SJCRH30 (cell line): Measurements from ENCODE around the gene C16orf74. TPM values are rescaled to one million over a fixed set of nuclear protein-coding genes. Genes with fewer than 3 reads are reported as not detected.
A peak's percentile ranks its signal among the peaks of the same experiment; 100 is the strongest.

Experiments
- DNase-seq, 2 experiments: peaks; one replicate each; pipeline ENCODE4 v3.0.0-alpha.2; 2015 to 2020
- H3K27ac ChIP-seq: fragments of 250-450 bp; sonication (Bioruptor Pico); 2 replicates; pipeline ENCODE4 v1.5.1; 2020; ENCODE audit warnings: mild to moderate bottlenecking, moderate library complexity
- H3K27me3 ChIP-seq: fragments of 250-450 bp; sonication (Bioruptor Pico); 2 replicates; pipeline ENCODE4 v1.5.1; 2020; ENCODE audit warnings: mild to moderate bottlenecking, moderate library complexity
- H3K36me3 ChIP-seq: fragments of 250-450 bp; sonication (Bioruptor Pico); 2 replicates; pipeline ENCODE4 v1.5.1; 2020; ENCODE audit warnings: mild to moderate bottlenecking, moderate library complexity
- H3K4me1 ChIP-seq: fragments of 250-450 bp; sonication (Bioruptor Pico); 2 replicates; pipeline ENCODE4 v1.5.1; 2020; ENCODE audit warnings: mild to moderate bottlenecking, moderate library complexity
- H3K4me3 ChIP-seq: fragments of 250-450 bp; sonication (Bioruptor Pico); 2 replicates; pipeline ENCODE4 v1.5.1; 2020; ENCODE audit warnings: mild to moderate bottlenecking, moderate library complexity
- H3K9me3 ChIP-seq: fragments of 250-450 bp; sonication (Bioruptor Pico); replicated peaks from 2 replicates; pipeline ENCODE4 v1.5.1; 2020; ENCODE audit warnings: mild to moderate bottlenecking, moderate library complexity
- total RNA-seq: library from RNA; depleted of rRNA; stranded (reverse); fragments of >200 nt; shearing (Covaris generic); gene quantifications from 2 replicates; pipeline ENCODE4 v1.2.3, GENCODE V29; 2014

C16orf74 gene
- total RNA-seq, 1 experiment from 2014 or later, result 1.1 TPM

- no peak overlapping the region for H3K4me3 ChIP-seq
- H3K9me3 ChIP-seq, result no peaks in the 10 kb centered on the region
Measured at GRCh38 chr16:85728879-85729278, 22.0 kb downstream of the C16orf74 start.

GRCh38 chr16:85724936-85725335 lies 26.0 kb downstream of the C16orf74 start:
- Histone ChIP-seq H3K4me1 (peaks cover 10% of the 10 kb centered on the region; the same call in 1 of the 2 replicates), H3K36me3 (no peaks in the 10 kb centered on the region), H3K27me3 (no peaks in the 10 kb centered on the region), H3K4me3 (no peak overlapping the region), H3K9me3 (no peaks in the 10 kb centered on the region), H3K27ac (no peak overlapping the region)
- no peak for DNase-seq

More at GRCh38 chr16:85728879-85729278, 22.0 kb downstream of the C16orf74 start:
- no peaks in the 10 kb centered on the region for H3K36me3 ChIP-seq
- no peaks in the 10 kb centered on the region for H3K27me3 ChIP-seq
- H3K27ac ChIP-seq, result 0 out of 2 replicates have a peak overlapping the region, but pooled peaks have one; percentile 20
- peaks cover 16% of the 10 kb centered on the region for H3K4me1 ChIP-seq
- DNase-seq, result no peak

GRCh38 chr16:85724126-85724879 lies 26.6 kb downstream of the C16orf74 start:
- no peaks in the 10 kb centered on the region for H3K27me3 ChIP-seq
- no peak overlapping the region for H3K4me3 ChIP-seq
- H3K27ac ChIP-seq, result no peak overlapping the region
- no peak for DNase-seq
- peaks cover 3% of the 10 kb centered on the region; the same call in 1 of the 2 replicates for H3K4me1 ChIP-seq
- no peaks in the 10 kb centered on the region for H3K36me3 ChIP-seq
- no peaks in the 10 kb centered on the region for H3K9me3 ChIP-seq

GRCh38 chr16:85722128-85722893 lies 28.6 kb downstream of the C16orf74 start:
- no peaks in the 10 kb centered on the region for H3K27me3 ChIP-seq
- peaks cover 8% of the 10 kb centered on the region for H3K4me1 ChIP-seq
- H3K4me3 ChIP-seq, result no peak overlapping the region
- no peaks in the 10 kb centered on the region for H3K9me3 ChIP-seq
- no peaks in the 10 kb centered on the region for H3K36me3 ChIP-seq
- H3K27ac ChIP-seq, result no peak overlapping the region
- DNase-seq, result no peak

- Histone ChIP-seq H3K36me3 (no peaks in the 10 kb centered on the region), H3K9me3 (no peaks in the 10 kb centered on the region), H3K4me3 (no peak overlapping the region), H3K4me1 (peaks cover 26% of the 10 kb centered on the region), H3K27ac (no peak overlapping the region), H3K27me3 (no peaks in the 10 kb centered on the region)
- DNase-seq, result no peak
Measured at GRCh38 chr16:85720302-85720637, 30.6 kb downstream of the C16orf74 start.

- Histone ChIP-seq H3K36me3 (no peaks in the 10 kb centered on the region), H3K4me1 (peaks cover 23% of the 10 kb centered on the region), H3K4me3 (no peak overlapping the region), H3K9me3 (no peaks in the 10 kb centered on the region), H3K27ac (no peak overlapping the region), H3K27me3 (no peaks in the 10 kb centered on the region)
- DNase-seq, result no peak
Measured at GRCh38 chr16:85719605-85720301, 31.1 kb downstream of the C16orf74 start.

- no peak overlapping the region for H3K4me3 ChIP-seq
- no peaks in the 10 kb centered on the region for H3K9me3 ChIP-seq
- H3K36me3 ChIP-seq, result no peaks in the 10 kb centered on the region
- H3K4me1 ChIP-seq, result peaks cover 26% of the 10 kb centered on the region
- no peaks in the 10 kb centered on the region for H3K27me3 ChIP-seq
- no peak overlapping the region for H3K27ac ChIP-seq
- no peak for DNase-seq
Measured at GRCh38 chr16:85718682-85719081, 32.2 kb downstream of the C16orf74 start.

- H3K9me3 ChIP-seq, result no peaks in the 10 kb centered on the region
- H3K4me3 ChIP-seq, result no peak overlapping the region
- no peak overlapping the region for H3K27ac ChIP-seq
- H3K27me3 ChIP-seq, result no peaks in the 10 kb centered on the region
- DNase-seq, result no peak
- H3K4me1 ChIP-seq, result peaks cover 26% of the 10 kb centered on the region
- no peaks in the 10 kb centered on the region for H3K36me3 ChIP-seq
Measured at GRCh38 chr16:85718153-85718477, 32.8 kb downstream of the C16orf74 start.

- peak; percentile 63 to 79 for DNase-seq
- Histone ChIP-seq H3K4me3 (no peak overlapping the region), H3K9me3 (no peaks in the 10 kb centered on the region), H3K27ac (peak overlapping the region; percentile 18; the same call in 1 of the 2 replicates), H3K36me3 (no peaks in the 10 kb centered on the region), H3K27me3 (no peaks in the 10 kb centered on the region), H3K4me1 (peaks cover 26% of the 10 kb centered on the region)
Measured at GRCh38 chr16:85717393-85718152, 33.3 kb downstream of the C16orf74 start.

- Histone ChIP-seq H3K27me3 (no peaks in the 10 kb centered on the region), H3K4me1 (peaks cover 26% of the 10 kb centered on the region), H3K27ac (peak overlapping the region; percentile 63), H3K4me3 (no peak overlapping the region; the same call in 1 of the 2 replicates), H3K36me3 (no peaks in the 10 kb centered on the region), H3K9me3 (no peaks in the 10 kb centered on the region)
- peak; percentile 54 to 70 for DNase-seq
Measured at GRCh38 chr16:85716680-85717038, 34.2 kb downstream of the C16orf74 start.

- Histone ChIP-seq H3K27me3 (no peaks in the 10 kb centered on the region), H3K27ac (peak overlapping the region; percentile 63), H3K36me3 (no peaks in the 10 kb centered on the region), H3K4me3 (peak overlapping the region; percentile 14), H3K9me3 (no peaks in the 10 kb centered on the region), H3K4me1 (peaks cover 26% of the 10 kb centered on the region)
- DNase-seq, result no peak
Measured at GRCh38 chr16:85716022-85716679, 34.7 kb downstream of the C16orf74 start.

GRCh38 chr16:85715169-85716021 lies 35.5 kb downstream of the C16orf74 start:
- Histone ChIP-seq H3K9me3 (no peaks in the 10 kb centered on the region), H3K27me3 (no peaks in the 10 kb centered on the region), H3K4me3 (peak overlapping the region; percentile 14), H3K4me1 (peaks cover 30% of the 10 kb centered on the region), H3K36me3 (no peaks in the 10 kb centered on the region), H3K27ac (peak overlapping the region; percentile 63)
- DNase-seq, result peak; percentile 77 to 91

GRCh38 chr16:85712801-85713200 lies 38.1 kb downstream of the C16orf74 start:
- Histone ChIP-seq H3K27ac (no peak overlapping the region), H3K9me3 (no peaks in the 10 kb centered on the region), H3K36me3 (no peaks in the 10 kb centered on the region), H3K4me1 (peaks cover 29% of the 10 kb centered on the region), H3K27me3 (no peaks in the 10 kb centered on the region), H3K4me3 (no peak overlapping the region)
- DNase-seq, result no peak
